Gastroesophageal sphincter (tissue), 4 donors: Measurements from ENCODE around the gene KLHDC3. TPM values are rescaled to one million over a fixed set of nuclear protein-coding genes. Genes with fewer than 3 reads are reported as not detected.

ENCODE experiments used
- ATAC-seq: fragments of 150-250 bp; one replicate; pipeline ENCODE4 v1.9.1; 2016; ENCODE audit warnings: mild to moderate bottlenecking, moderate library complexity
- H3K27ac ChIP-seq, 4 donors: fragments of 200-600 bp; sonication (generic) in 3 of 4; 1 replicate in 3 of 4; 2 replicates in 1 of 4; pipeline ENCODE4 v1.5.1; 2016 to 2019
- H3K27me3 ChIP-seq: fragments of 200-600 bp; sonication (generic); one replicate; pipeline ENCODE4 v1.5.1; 2019
- H3K36me3 ChIP-seq, 2 donors: fragments of 200-600 bp; sonication (generic); one replicate each; pipeline ENCODE4 v1.5.1; 2019; ENCODE audit warnings: control low read depth in 1 of 2
- H3K4me1 ChIP-seq, 3 donors: fragments of 200-600 bp; sonication (generic); 1 replicate in 2 of 3; 2 replicates in 1 of 3; pipeline ENCODE4 v1.5.1; 2016 to 2019; ENCODE audit warnings: control low read depth in 2 of 3
- H3K4me3 ChIP-seq, 2 donors: fragments of 200-600 bp; sonication (generic); one replicate each; pipeline ENCODE4 v1.5.1; 2019; ENCODE audit warnings: mild to moderate bottlenecking in 1 of 2, moderate library complexity in 1 of 2
- H3K9me3 ChIP-seq, 3 donors: fragments of 200-600 bp; sonication (generic); one replicate each; pipeline ENCODE4 v1.5.1; 2017 to 2019; ENCODE audit warnings: control low read depth in 2 of 3
- CTCF ChIP-seq, 4 experiments: fragments of 200-600 bp in 2 of 4; fragments of 450-650 bp in 2 of 4; sonication (generic) in 1 of 4; IDR thresholded peaks; one replicate each; pipeline ENCODE4 v1.5.1; 2017 to 2019; ENCODE audit warnings: antibody characterized with exemption in 4 of 4, mild to moderate bottlenecking in 2 of 4, moderate library complexity in 2 of 4
- EP300 ChIP-seq: sonication (generic); formaldehyde crosslinking; IDR thresholded peaks from one replicate; pipeline ENCODE4 v1.6.1; 2017; ENCODE audit warnings: antibody characterized with exemption, mild to moderate bottlenecking
- POLR2A ChIP-seq, 2 donors: fragments of 450-650 bp; IDR thresholded peaks; one replicate each; pipeline ENCODE4 v1.6.1; 2017; ENCODE audit warnings: antibody characterized with exemption in 2 of 2, mild to moderate bottlenecking in 2 of 2, moderate library complexity in 1 of 2
- POLR2AphosphoS5 ChIP-seq: sonication (generic); formaldehyde crosslinking; IDR thresholded peaks from one replicate; pipeline ENCODE4 v1.6.1; 2017; ENCODE audit warnings: antibody characterized with exemption
- WGBS, 2 donors: methylation state at CpG; one replicate each; pipeline ENCODE4 v1.1.5; 2018; ENCODE audit warnings: low coverage in 1 of 2; 5-methylcytosine and 5-hydroxymethylcytosine counted together
- total RNA-seq, 4 donors: library from RNA; depleted of rRNA; stranded (reverse); fragments of >200 nt; gene quantifications; one replicate each; pipeline ENCODE4 v1.1.0, GENCODE V29; 2016

Gene KLHDC3
- total RNA-seq, 4 donors from 2014 or later = 96.9 to 145 (median 129) TPM

GRCh38 chr6:42974919-42975505 is 39.0 kb upstream of the KLHDC3 start:
- TF ChIP-seq CTCF (IDR thresholded peaks at IDR 0.05) = no peak
- no peak for TF ChIP-seq POLR2A (IDR thresholded peaks at IDR 0.05)
- TF ChIP-seq POLR2AphosphoS5 = no peak
- TF ChIP-seq EP300 = no peak
- ATAC-seq = no peak

GRCh38 chr6:42978487-42978838 is 35.6 kb upstream of the KLHDC3 start:
- Histone ChIP-seq H3K9me3 (no peaks in the 10 kb centered on the region), H3K27ac (peak overlapping the region; percentile 60 to 94 (median 88)), H3K36me3 (no peaks in the 10 kb centered on the region), H3K27me3 (no peaks in the 10 kb centered on the region), H3K4me1 (peaks cover 0 to 43% (median 11%) of the 10 kb centered on the region in 3 donors), H3K4me3 (peak overlapping the region; percentile 62 to 97)
- peak; percentile 40 for ATAC-seq
- TF ChIP-seq EP300 (no peak), CTCF (IDR thresholded peaks at IDR 0.05) (no peak), POLR2AphosphoS5 (no peak), POLR2A (IDR thresholded peaks at IDR 0.05) (no peak)
- WGBS, 2 donors = no CpG with 5 or more reads among the region's 28 CpGs

More at GRCh38 chr6:42974919-42975505, 39.0 kb upstream of the KLHDC3 start:
- no peak overlapping the region for H3K27ac ChIP-seq
- no peaks in the 10 kb centered on the region for H3K27me3 ChIP-seq
- peaks cover 0 to 38% (median 10%) of the 10 kb centered on the region in 3 donors for H3K4me1 ChIP-seq
- H3K4me3 ChIP-seq = no peak overlapping the region
- no peaks in the 10 kb centered on the region for H3K9me3 ChIP-seq
- 46 to 97% methylated on average over 2 to 3 of the region's 5 CpGs for WGBS, 2 donors
- H3K36me3 ChIP-seq = peaks cover 0 to 3% of the 10 kb centered on the region in 2 donors

- Histone ChIP-seq H3K27ac (peak within 1 kb of the TSS; percentile 60 to 94 (median 88)), H3K27me3 (no peaks in the 10 kb centered on the region), H3K9me3 (no peaks in the 10 kb centered on the region), H3K36me3 (no peaks in the 10 kb centered on the region), H3K4me3 (peak within 1 kb of the TSS; percentile 62 to 97), H3K4me1 (peaks cover 0 to 48% (median 15%) of the 10 kb centered on the region in 3 donors)
- ATAC-seq = peak; percentile 90
- WGBS, 2 donors = 0 to 1% methylated on average over 15 to 21 of the region's 59 CpGs
- TF ChIP-seq EP300 (no peak), POLR2A (IDR thresholded peaks at IDR 0.05) (peak in 1 of 2 donors; percentile 68), POLR2AphosphoS5 (peak; percentile 52), CTCF (IDR thresholded peaks at IDR 0.05) (peak in 1 of 4 experiments; percentile 3)
These were observed 35.1 kb upstream of the KLHDC3 start, which contains the start of gene PEX6 for GRCh38 chr6:42978839-42979522. Gene PEX6 (minus strand): TSS chr6:42979181. CDS start chr6:42979150, 31 bp downstream.

- 32 to 45% methylated on average over 4 to 6 of the region's 9 CpGs for WGBS, 2 donors
- peaks cover 0 to 48% (median 15%) of the 10 kb centered on the region in 3 donors for H3K4me1 ChIP-seq
- H3K27me3 ChIP-seq = no peaks in the 10 kb centered on the region
- H3K27ac ChIP-seq = peak overlapping the region; percentile 60 to 94 (median 88)
- no peaks in the 10 kb centered on the region for H3K9me3 ChIP-seq
- H3K4me3 ChIP-seq = peak overlapping the region; percentile 62 to 97
- no peaks in the 10 kb centered on the region for H3K36me3 ChIP-seq
- TF ChIP-seq EP300 (no peak), POLR2AphosphoS5 (no peak), POLR2A (IDR thresholded peaks at IDR 0.05) (no peak), CTCF (IDR thresholded peaks at IDR 0.05) (no peak)
- ATAC-seq = peak; percentile 3
These were observed 34.4 kb upstream of the KLHDC3 start for GRCh38 chr6:42979523-42980177.
